Measurements from ENCODE around the gene XPO6.

GRCh38 chr16:28121527-28121926 is 90.2 kb downstream of the XPO6 start:
- TF ChIP-seq POLR2AphosphoS5 (IDR thresholded peaks at IDR 0.05; ENCODE audit: low read depth, low read length) (no peak), RXRA (IDR thresholded peaks at IDR 0.05; ENCODE audit: borderline replicate concordance, low read depth) (no peak), CHD2 (IDR thresholded peaks at IDR 0.05; ENCODE audit: low read length, partially characterized antibody) (no peak), FOSL2 (IDR thresholded peaks at IDR 0.05; ENCODE audit: borderline replicate concordance, low read depth) (no peak), JUND (IDR thresholded peaks at IDR 0.05) (no peak), EZH2phosphoT487 (IDR thresholded peaks at IDR 0.05; ENCODE audit: borderline replicate concordance, low read depth) (no peak), EP300 (IDR thresholded peaks at IDR 0.05; ENCODE audit: borderline replicate concordance in 1 of 2, low read depth in 1 of 2, low read length in 1 of 2) (no peak), RAD21 (IDR thresholded peaks at IDR 0.05; ENCODE audit: low read length) (no peak), ZBTB33 (IDR thresholded peaks at IDR 0.05; ENCODE audit: borderline replicate concordance, low read depth) (no peak), PBX3 (IDR thresholded peaks at IDR 0.05) (no peak), MAX (IDR thresholded peaks at IDR 0.05; ENCODE audit: low read depth) (no peak), SMC3 (IDR thresholded peaks at IDR 0.05; ENCODE audit: low read depth, low read length) (no peak), NRF1 (IDR thresholded peaks at IDR 0.05; ENCODE audit: low read depth, low read length) (no peak)
- TF ChIP-seq, protein P1, sequence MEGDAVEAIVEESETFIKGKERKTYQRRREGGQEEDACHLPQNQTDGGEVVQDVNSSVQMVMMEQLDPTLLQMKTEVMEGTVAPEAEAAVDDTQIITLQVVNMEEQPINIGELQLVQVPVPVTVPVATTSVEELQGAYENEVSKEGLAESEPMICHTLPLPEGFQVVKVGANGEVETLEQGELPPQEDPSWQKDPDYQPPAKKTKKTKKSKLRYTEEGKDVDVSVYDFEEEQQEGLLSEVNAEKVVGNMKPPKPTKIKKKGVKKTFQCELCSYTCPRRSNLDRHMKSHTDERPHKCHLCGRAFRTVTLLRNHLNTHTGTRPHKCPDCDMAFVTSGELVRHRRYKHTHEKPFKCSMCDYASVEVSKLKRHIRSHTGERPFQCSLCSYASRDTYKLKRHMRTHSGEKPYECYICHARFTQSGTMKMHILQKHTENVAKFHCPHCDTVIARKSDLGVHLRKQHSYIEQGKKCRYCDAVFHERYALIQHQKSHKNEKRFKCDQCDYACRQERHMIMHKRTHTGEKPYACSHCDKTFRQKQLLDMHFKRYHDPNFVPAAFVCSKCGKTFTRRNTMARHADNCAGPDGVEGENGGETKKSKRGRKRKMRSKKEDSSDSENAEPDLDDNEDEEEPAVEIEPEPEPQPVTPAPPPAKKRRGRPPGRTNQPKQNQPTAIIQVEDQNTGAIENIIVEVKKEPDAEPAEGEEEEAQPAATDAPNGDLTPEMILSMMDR (IDR thresholded peaks at IDR 0.05): no peak
